Activated naive CD4-positive, alpha-beta T cell treated with anti-CD3 and anti-CD28 coated beads for 36 hours (primary cell): ENCODE data around the gene SELENOM. TPM values are rescaled to one million over a fixed set of nuclear protein-coding genes. Genes with fewer than 3 reads are reported as not detected.

ENCODE experiments used
- CTCF ChIA-PET: fragments of 350-600 bp; sonication (Branson Sonifier 250); formaldehyde crosslinking; loops from one replicate; lab custom pipeline; 2021; ENCODE audit warnings: antibody characterized with exemption; lab: Charles Lee
- DNase-seq: peaks from one replicate; pipeline ENCODE4 v3.0.0-alpha.2; 2020
- H3K27ac Mint-ChIP-seq: one replicate; pipeline ENCODE4 v1.8.0; 2021; ENCODE audit warnings: mild to moderate bottlenecking, mixed read lengths
- H3K27me3 Mint-ChIP-seq: one replicate; pipeline ENCODE4 v1.8.0; 2021; ENCODE audit warnings: low read depth, mixed read lengths
- H3K36me3 Mint-ChIP-seq: one replicate; pipeline ENCODE4 v1.8.0; 2021; ENCODE audit warnings: low read depth, mixed read lengths
- H3K4me1 Mint-ChIP-seq: one replicate; pipeline ENCODE4 v1.8.0; 2021; ENCODE audit warnings: low read depth, mixed read lengths
- H3K4me3 Mint-ChIP-seq: one replicate; pipeline ENCODE4 v1.8.0; 2021; ENCODE audit warnings: mild to moderate bottlenecking, moderate library complexity, mixed read lengths
- H3K9me3 Mint-ChIP-seq: one replicate; pipeline ENCODE4 v1.8.0; 2021; ENCODE audit warnings: mixed read lengths
- intact Hi-C: fragments of 100-400 bp; cut with micrococcal nuclease; formaldehyde crosslinking; loops from one replicate; pipeline ENCODE4 v1.15.1; 2023
- total RNA-seq, 2 experiments: library from RNA; stranded (reverse); gene quantifications; one replicate each; pipeline ENCODE4 v1.2.3, GENCODE V29; 2021

SELENOM gene
- total RNA-seq, 2 experiments from 2014 or later: 9.3 to 11.0 TPM

DNA sequence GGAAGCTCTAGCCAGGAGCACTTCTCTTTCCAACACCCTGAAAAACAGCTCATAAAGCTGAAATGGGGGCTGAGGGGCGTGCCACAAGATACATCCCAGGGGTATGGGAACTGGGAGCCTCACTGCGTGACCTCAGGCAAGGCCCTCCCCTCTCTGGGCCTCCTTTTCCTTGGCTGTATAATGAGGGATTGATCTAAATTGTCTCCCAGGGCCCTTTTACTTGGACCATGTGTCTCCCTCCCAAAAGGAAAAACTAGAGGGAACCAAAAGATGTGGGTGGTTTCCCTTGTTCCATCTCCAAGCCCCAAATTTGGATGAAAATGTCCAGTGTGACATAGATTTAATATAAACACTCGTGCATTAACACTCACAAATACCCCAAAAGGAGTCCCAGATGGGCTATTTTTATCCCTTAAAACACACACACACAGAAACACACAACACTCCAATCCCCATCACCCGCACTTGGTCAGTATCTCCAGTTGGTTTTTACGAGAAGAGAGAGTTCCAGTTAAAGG, 52.2 kb downstream of the SELENOM start:
- H3K4me3 Mint-ChIP-seq: no peak overlapping the region
- DNase-seq: no peak
- H3K4me1 Mint-ChIP-seq: no peaks in the 10 kb centered on the region
- H3K9me3 Mint-ChIP-seq: no peaks in the 10 kb centered on the region
- no peak overlapping the region for H3K27ac Mint-ChIP-seq
- CTCF ChIA-PET: no interaction called here
- no peaks in the 10 kb centered on the region for H3K27me3 Mint-ChIP-seq
- H3K36me3 Mint-ChIP-seq: no peaks in the 10 kb centered on the region
- intact Hi-C loops: no loop called here

Other genes with a start within 250 kb of the SELENOM start
- 10 to 100 TPM; 18.3 to 18.6 TPM for gene MORC2, start 138.8 kb downstream of the SELENOM start, total RNA-seq
- 10 to 100 TPM; 42.3 to 44.0 TPM for gene TUG1, start 138.3 kb downstream of the SELENOM start, total RNA-seq
- gene SMTN, start 26.2 kb downstream of the SELENOM start, total RNA-seq: 10 to 100 TPM; 46.2 to 47.6 TPM
- gene INPP5J, start 15.4 kb upstream of the SELENOM start, total RNA-seq: under 1 TPM; 0.12 to 0.17 TPM
- not detected for gene PLA2G3, start 32.9 kb upstream of the SELENOM start, total RNA-seq
- 10 to 100 TPM; 11.3 to 12.3 TPM for gene RNF185, start 52.6 kb upstream of the SELENOM start, total RNA-seq
- gene LIMK2, start 104.7 kb upstream of the SELENOM start, total RNA-seq: 10 to 100 TPM; 50.8 to 50.9 TPM
- gene PIK3IP1, start 184.9 kb upstream of the SELENOM start, total RNA-seq: 10 to 100 TPM; 27.4 to 28.6 TPM
- 10 to 100 TPM; 18.5 to 19.4 TPM for gene PATZ1, start 238.8 kb upstream of the SELENOM start, total RNA-seq